ENCODE measurements around the gene ZSWIM5. TPM values are rescaled to one million over a fixed set of nuclear protein-coding genes. Genes with fewer than 3 reads are reported as not detected.
"Not testable (repeated sequence)": the region's sequence is repeated elsewhere in the genome, so short reads cannot be mapped to it uniquely, and the experiment has no call there.

The ZSWIM5 gene
- total RNA-seq, 2 donors from 2014 or later = 8.8 to 12.3 TPM

DNA sequence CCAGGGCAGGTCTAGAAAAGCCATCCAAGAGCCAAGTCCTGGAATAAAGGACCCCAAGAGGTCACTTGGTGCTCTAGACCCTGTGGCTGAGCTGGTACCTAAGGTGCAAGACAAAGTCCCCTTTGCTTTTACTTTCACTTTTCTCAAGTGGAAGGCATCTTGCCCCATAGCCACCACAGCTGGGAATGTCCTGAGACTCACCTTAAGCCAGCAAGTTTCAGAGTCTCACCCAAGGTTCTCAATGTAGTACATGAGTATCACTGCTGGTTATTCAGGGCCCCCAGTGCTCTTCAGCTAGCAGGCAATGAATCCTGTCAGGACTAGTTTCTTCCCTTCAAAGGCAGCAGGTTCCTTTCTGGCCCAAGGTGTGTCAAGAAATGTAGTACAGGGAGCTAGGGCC is 126.9 kb downstream of the ZSWIM5 start:
- no peaks in the 10 kb centered on the region for H3K4me1 ChIP-seq (ENCODE audit: control insufficient read depth, insufficient read depth, low read length)
- no peak overlapping the region for H3K27ac ChIP-seq (ENCODE audit: low read depth, low read length)
- no peaks in the 10 kb centered on the region for H3K27me3 ChIP-seq (ENCODE audit: control insufficient read depth, insufficient read depth, low read length, poor library complexity, severe bottlenecking)
- TF ChIP-seq, protein P1, sequence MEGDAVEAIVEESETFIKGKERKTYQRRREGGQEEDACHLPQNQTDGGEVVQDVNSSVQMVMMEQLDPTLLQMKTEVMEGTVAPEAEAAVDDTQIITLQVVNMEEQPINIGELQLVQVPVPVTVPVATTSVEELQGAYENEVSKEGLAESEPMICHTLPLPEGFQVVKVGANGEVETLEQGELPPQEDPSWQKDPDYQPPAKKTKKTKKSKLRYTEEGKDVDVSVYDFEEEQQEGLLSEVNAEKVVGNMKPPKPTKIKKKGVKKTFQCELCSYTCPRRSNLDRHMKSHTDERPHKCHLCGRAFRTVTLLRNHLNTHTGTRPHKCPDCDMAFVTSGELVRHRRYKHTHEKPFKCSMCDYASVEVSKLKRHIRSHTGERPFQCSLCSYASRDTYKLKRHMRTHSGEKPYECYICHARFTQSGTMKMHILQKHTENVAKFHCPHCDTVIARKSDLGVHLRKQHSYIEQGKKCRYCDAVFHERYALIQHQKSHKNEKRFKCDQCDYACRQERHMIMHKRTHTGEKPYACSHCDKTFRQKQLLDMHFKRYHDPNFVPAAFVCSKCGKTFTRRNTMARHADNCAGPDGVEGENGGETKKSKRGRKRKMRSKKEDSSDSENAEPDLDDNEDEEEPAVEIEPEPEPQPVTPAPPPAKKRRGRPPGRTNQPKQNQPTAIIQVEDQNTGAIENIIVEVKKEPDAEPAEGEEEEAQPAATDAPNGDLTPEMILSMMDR (conservative IDR thresholded peaks at IDR 0.05) = no peak
- no peaks in the 10 kb centered on the region for H3K27me3 Mint-ChIP-seq (ENCODE audit: insufficient read depth)
- peaks cover 53% of the 10 kb centered on the region for H3K36me3 ChIP-seq (ENCODE audit: control insufficient read depth, insufficient read depth, low read length)
- H3K27ac Mint-ChIP-seq = no peak overlapping the region
- H3K4me3 Mint-ChIP-seq = no peak overlapping the region
- no peak for DNase-seq
- no peaks in the 10 kb centered on the region for H3K4me1 Mint-ChIP-seq
- peaks cover 74% of the 10 kb centered on the region for H3K36me3 Mint-ChIP-seq (ENCODE audit: low read depth)
- H3K4me3 ChIP-seq (ENCODE audit: low read length) = peak overlapping the region; percentile 23
- H3K9me3 ChIP-seq (ENCODE audit: control insufficient read depth, low read length) = peaks cover 81% of the 10 kb centered on the region
- peaks cover 80% of the 10 kb centered on the region for H3K9me3 Mint-ChIP-seq
- H3K9ac ChIP-seq (ENCODE audit: extremely low read depth, low read length, poor library complexity, severe bottlenecking) = no peak overlapping the region

DNA sequence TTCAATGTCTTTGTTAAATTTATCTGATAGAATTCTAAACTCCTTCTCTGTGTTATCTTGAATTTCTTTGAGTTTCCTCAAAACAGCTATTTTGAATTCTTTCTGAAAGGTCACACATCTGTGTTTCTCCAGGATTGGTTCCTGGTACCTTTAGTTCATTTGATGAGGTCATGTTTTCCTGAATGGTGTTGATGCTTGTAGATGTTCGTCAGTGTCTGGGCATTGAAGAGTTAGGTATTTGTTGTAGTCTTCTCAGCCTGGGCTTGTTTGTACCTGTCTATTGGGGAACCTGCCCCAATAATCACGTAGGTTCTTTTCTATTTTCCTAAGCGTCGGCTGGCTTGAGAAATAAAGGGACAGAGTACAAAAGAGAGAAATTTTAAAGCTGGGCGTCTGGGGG is 129.4 kb downstream of the ZSWIM5 start:
- H3K4me3 Mint-ChIP-seq; DNase-seq; H3K27me3 Mint-ChIP-seq (ENCODE audit: insufficient read depth); H3K9ac ChIP-seq (ENCODE audit: extremely low read depth, low read length, poor library complexity, severe bottlenecking); H3K4me1 ChIP-seq (ENCODE audit: control insufficient read depth, insufficient read depth, low read length); H3K27me3 ChIP-seq (ENCODE audit: control insufficient read depth, insufficient read depth, low read length, poor library complexity, severe bottlenecking); H3K27ac Mint-ChIP-seq; H3K4me1 Mint-ChIP-seq; H3K27ac ChIP-seq (ENCODE audit: low read depth, low read length): not testable (repeated sequence)
- Mint-ChIP-seq H3K36me3 (ENCODE audit: low read depth) (peaks cover 53% of the 10 kb centered on the region), H3K9me3 (peaks cover 96% of the 10 kb centered on the region)
- peak overlapping the region; percentile 39 for H3K4me3 ChIP-seq (ENCODE audit: low read length)
- WGBS, 2 experiments (ENCODE audit: insufficient coverage in 1 of 2, insufficient read length in 1 of 2) = 80 to 89% methylated on average over 1 to 5 of the region's 5 CpGs
- H3K36me3 ChIP-seq (ENCODE audit: control insufficient read depth, insufficient read depth, low read length) = peaks cover 35% of the 10 kb centered on the region
- H3K9me3 ChIP-seq (ENCODE audit: control insufficient read depth, low read length) = peaks cover 84% of the 10 kb centered on the region

DNA sequence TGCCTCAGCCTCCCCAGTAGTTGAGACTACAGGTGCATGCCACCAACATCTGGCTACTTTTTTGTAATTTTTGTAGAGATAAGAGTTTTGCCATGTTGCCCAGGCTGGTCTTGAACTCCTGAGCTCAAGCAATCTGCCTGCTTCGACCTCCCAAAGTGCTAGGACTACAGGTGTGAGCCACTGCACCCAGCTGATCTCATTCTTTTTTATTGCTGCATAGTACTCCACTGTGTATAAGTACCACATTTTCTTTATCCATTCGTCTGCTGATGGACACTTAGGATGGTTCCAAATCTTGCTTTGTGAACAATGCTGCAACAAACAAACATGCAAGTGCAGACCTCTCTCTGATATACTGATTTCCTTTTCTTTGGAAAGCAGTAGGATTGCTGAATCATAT is 134.8 kb downstream of the ZSWIM5 start:
- no peaks in the 10 kb centered on the region for H3K27me3 ChIP-seq (ENCODE audit: control insufficient read depth, insufficient read depth, low read length, poor library complexity, severe bottlenecking)
- Mint-ChIP-seq H3K27me3 (ENCODE audit: insufficient read depth) (no peaks in the 10 kb centered on the region), H3K27ac (no peak overlapping the region), H3K4me3 (no peak overlapping the region), H3K36me3 (ENCODE audit: low read depth) (peaks cover 14% of the 10 kb centered on the region), H3K4me1 (no peaks in the 10 kb centered on the region), H3K9me3 (peaks cover 57% of the 10 kb centered on the region)
- no peak overlapping the region for H3K4me3 ChIP-seq (ENCODE audit: low read length)
- H3K9me3 ChIP-seq (ENCODE audit: control insufficient read depth, low read length) = peaks cover 66% of the 10 kb centered on the region
- 79 to 83% methylated on average over 2 of the region's 2 CpGs for WGBS, 2 experiments (ENCODE audit: insufficient coverage in 1 of 2, insufficient read length in 1 of 2)
- H3K27ac ChIP-seq (ENCODE audit: low read depth, low read length) = no peak overlapping the region
- H3K9ac ChIP-seq (ENCODE audit: extremely low read depth, low read length, poor library complexity, severe bottlenecking) = no peak overlapping the region
- DNase-seq = no peak
- no peaks in the 10 kb centered on the region for H3K4me1 ChIP-seq (ENCODE audit: control insufficient read depth, insufficient read depth, low read length)
- peaks cover 5% of the 10 kb centered on the region for H3K36me3 ChIP-seq (ENCODE audit: control insufficient read depth, insufficient read depth, low read length)
- TF ChIP-seq, protein P1 (conservative IDR thresholded peaks at IDR 0.05) = no peak

DNA sequence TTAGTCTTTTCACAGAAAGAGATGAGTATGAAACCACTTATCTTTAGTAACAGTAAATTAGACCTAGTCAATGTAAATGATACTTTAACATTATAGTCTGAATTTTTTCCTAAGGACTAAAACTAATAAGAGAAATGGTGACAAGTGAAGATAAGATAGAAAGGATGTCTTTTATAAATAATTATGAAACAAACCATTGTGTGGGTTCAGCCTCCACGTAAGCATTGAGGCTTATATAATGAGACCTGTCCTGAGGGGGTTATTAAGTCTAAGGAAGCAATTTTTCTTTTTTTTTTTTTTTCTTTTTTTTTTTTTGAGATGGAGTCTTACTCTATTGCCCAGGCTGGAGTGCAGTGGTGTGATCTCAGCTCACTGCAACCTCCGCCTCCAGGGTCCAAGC is 138.6 kb downstream of the ZSWIM5 start:
- H3K4me1 Mint-ChIP-seq = no peaks in the 10 kb centered on the region
- TF ChIP-seq, protein P1 (conservative IDR thresholded peaks at IDR 0.05) = no peak

More for the DNA sequence above, 138.6 kb downstream of the ZSWIM5 start:
- 96% methylated on average over 2 of the region's 2 CpGs; no CpG with 5 or more reads in 1 of the 2 experiments for WGBS, 2 experiments (ENCODE audit: insufficient coverage in 1 of 2, insufficient read length in 1 of 2)
- Mint-ChIP-seq H3K4me3 (no peak overlapping the region), H3K27me3 (ENCODE audit: insufficient read depth) (no peaks in the 10 kb centered on the region), H3K27ac (no peak overlapping the region), H3K36me3 (ENCODE audit: low read depth) (no peaks in the 10 kb centered on the region), H3K9me3 (peaks cover 25% of the 10 kb centered on the region)
- Histone ChIP-seq H3K9ac (ENCODE audit: extremely low read depth, low read length, poor library complexity, severe bottlenecking) (no peak overlapping the region), H3K4me3 (ENCODE audit: low read length) (no peak overlapping the region), H3K9me3 (ENCODE audit: control insufficient read depth, low read length) (peaks cover 37% of the 10 kb centered on the region), H3K27ac (ENCODE audit: low read depth, low read length) (no peak overlapping the region), H3K36me3 (ENCODE audit: control insufficient read depth, insufficient read depth, low read length) (no peaks in the 10 kb centered on the region), H3K27me3 (ENCODE audit: control insufficient read depth, insufficient read depth, low read length, poor library complexity, severe bottlenecking) (no peaks in the 10 kb centered on the region), H3K4me1 (ENCODE audit: control insufficient read depth, insufficient read depth, low read length) (no peaks in the 10 kb centered on the region)
- no peak for DNase-seq

All from endodermal cell (in vitro differentiated cells).